Measurements from ENCODE around the gene TSSK3.
A peak's percentile ranks its signal among the peaks of the same experiment; 100 is the strongest.

TSSK3 gene, protein sequence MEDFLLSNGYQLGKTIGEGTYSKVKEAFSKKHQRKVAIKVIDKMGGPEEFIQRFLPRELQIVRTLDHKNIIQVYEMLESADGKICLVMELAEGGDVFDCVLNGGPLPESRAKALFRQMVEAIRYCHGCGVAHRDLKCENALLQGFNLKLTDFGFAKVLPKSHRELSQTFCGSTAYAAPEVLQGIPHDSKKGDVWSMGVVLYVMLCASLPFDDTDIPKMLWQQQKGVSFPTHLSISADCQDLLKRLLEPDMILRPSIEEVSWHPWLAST

GRCh38 chr1:32362474-32363313, at the start of gene TSSK3, which contains the start of gene FAM229A:
TSSK3 (plus strand) TSS chr1:32362539; CDS start chr1:32362702, 163 bp downstream.
FAM229A (minus strand) TSS chr1:32362485; CDS start chr1:32362091, 394 bp downstream.
- no peak for DNase-seq (ENCODE audit: low read depth in 2 of 2)

- DNase-seq (ENCODE audit: low read depth in 2 of 2): no peak
Measured at GRCh38 chr1:32316903-32317277, 45.4 kb upstream of the TSSK3 start.

GRCh38 chr1:32318127-32318869, 44.0 kb upstream of the TSSK3 start:
- no peak for DNase-seq (ENCODE audit: low read depth in 2 of 2)

DNA sequence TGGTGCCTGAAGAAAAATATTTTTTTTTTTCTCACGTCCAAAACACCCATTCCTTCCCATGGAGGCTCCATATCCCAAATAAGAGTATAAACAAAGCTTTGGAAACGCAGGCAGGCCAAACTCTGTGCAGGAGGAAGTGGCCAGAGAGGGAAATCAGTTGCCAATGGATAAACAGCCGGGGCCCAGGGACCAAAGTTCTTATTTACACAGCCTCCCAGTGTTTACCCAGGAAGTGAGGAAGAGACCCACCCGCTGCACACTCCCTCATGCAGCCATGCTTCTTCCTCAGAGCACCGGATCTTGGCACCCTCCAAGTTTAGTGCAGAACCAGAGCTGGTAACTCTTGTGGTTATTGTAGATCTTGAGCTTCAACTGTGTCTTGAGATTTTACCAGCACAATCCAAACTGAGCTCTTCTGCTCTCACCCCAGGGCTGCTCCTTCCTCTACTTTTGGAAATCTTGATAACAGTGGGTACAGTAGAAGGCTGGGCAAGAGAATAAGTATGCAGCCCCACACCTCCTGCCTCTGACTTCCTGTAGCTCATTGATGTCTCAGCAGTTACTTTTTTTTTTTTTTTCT, 40.5 kb upstream of the TSSK3 start:
- DNase-seq (ENCODE audit: low read depth in 2 of 2): no peak

DNA sequence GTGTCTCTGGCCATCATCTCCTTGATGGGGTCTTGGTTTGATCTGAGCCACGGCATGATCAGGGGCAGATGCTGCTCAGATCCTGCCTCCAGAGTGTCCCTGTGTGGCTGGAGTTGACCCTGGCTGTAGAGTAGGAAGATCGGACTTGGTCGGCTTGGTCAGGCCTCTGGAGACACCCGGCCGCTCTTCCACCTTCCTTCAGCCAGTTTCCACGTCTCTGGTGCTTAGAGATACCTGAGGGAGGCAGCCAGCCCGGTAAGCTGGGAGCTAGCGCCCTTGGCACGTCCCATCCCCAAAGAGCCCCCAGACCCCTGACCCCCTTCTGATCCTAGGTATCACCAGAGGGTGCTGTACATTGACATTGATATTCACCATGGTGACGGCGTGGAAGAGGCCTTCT, 35.1 kb upstream of the TSSK3 start:
- no peak for DNase-seq (ENCODE audit: low read depth in 2 of 2)

- no peak for DNase-seq (ENCODE audit: low read depth in 2 of 2)
Measured at GRCh38 chr1:32329931-32330466, 32.3 kb upstream of the TSSK3 start.

- DNase-seq (ENCODE audit: low read depth in 2 of 2): no peak
Measured at GRCh38 chr1:32330558-32331151, 31.7 kb upstream of the TSSK3 start.

- no peak for DNase-seq (ENCODE audit: low read depth in 2 of 2)
Measured at GRCh38 chr1:32331549-32331948, 30.8 kb upstream of the TSSK3 start.

GRCh38 chr1:32332290-32333079, 29.9 kb upstream of the TSSK3 start:
- no peak for DNase-seq (ENCODE audit: low read depth in 2 of 2)

DNA sequence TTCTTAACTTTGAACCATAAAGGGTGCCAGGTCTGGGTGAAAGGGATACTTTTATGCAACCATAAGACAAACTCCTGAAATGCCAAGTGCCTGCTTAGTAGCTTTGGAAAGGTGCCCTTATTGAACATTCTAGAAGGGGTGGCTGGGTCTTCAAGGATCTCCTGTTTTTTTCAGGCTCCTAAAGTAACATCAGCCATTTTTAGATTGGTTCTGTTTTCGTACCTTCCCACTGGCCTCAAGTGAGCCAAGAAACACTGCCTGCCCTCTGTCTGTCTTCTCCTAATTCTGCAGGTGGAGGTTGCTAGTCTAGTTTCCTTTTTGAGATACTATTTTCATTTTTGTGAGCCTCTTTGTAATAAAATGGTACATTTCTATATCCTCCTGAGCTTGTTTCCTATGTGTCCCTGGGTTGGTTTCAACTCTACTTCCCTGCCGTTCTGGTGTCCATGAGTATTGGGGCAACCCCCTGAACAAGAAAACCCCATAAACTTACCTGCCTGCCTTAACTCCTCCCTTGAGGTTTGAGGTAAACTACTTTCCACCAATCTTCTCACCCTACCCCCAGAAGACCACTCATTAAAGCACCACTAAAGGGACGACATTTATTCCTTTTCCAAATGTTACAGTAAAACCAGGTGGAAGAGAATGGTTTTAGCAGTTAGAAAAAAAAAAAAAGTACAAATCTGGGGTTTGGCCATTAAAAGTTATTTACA, 28.9 kb upstream of the TSSK3 start:
- no peak for DNase-seq (ENCODE audit: low read depth in 2 of 2)

DNA sequence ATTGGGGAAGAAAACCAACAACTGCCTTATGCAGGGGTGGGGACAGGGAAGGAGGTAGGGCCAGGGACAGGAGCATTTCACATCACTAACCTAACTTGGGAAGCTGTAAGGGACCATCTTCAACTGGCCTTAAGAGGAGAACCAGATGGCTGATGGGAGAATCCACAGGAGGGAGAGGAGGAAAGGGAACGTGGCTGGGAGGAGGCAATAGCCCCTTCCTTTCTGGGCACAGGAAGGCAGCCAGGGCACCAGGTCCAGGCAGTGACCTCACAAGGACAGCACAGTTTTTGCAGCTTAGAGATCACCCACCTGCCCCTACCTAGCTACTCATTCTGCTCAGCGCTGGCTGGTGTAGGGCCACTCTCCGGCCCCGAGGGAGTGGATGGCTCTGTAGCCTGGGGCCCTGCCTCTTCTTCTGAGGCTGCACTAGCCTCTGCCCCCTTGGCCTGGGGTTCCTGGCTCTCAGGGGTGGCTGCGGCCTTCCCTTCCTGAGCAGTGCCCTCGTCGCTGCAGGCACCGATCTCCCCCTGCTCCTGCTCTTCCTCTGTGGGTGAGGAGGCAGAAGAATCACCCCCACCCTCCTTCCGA, 28.0 kb upstream of the TSSK3 start:
- no peak for DNase-seq (ENCODE audit: low read depth in 2 of 2)

GRCh38 chr1:32334864-32335534, 27.3 kb upstream of the TSSK3 start:
- DNase-seq (ENCODE audit: low read depth in 2 of 2): peak in 1 of 2 experiments; percentile 34

GRCh38 chr1:32335535-32335789, 26.9 kb upstream of the TSSK3 start:
- no peak for DNase-seq (ENCODE audit: low read depth in 2 of 2)

GRCh38 chr1:32335790-32336590, 26.3 kb upstream of the TSSK3 start, which contains the start of gene MARCKSL1:
MARCKSL1 (minus strand) TSS chr1:32336233; CDS start chr1:32336033, 200 bp downstream.
- peak; percentile 67 to 71 for DNase-seq (ENCODE audit: low read depth in 2 of 2)

DNA sequence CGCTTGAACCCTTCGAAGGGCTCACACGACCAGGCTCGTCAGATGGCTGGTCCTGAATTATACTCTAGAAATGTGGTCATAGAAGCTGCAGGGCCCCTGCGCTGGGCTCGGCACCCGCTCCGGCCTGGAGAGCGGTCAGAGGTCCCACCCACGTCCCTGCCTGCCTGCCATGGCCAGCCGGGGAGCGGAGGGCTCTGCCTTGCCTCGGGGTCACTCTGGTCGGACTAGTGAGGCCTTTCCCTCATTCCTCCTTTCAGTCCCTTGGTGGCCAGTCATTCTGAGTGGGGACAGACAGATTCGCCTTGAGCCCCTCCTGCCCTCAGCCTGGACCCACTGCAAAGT, 25.8 kb upstream of the TSSK3 start:
- DNase-seq (ENCODE audit: low read depth in 2 of 2): no peak

DNA sequence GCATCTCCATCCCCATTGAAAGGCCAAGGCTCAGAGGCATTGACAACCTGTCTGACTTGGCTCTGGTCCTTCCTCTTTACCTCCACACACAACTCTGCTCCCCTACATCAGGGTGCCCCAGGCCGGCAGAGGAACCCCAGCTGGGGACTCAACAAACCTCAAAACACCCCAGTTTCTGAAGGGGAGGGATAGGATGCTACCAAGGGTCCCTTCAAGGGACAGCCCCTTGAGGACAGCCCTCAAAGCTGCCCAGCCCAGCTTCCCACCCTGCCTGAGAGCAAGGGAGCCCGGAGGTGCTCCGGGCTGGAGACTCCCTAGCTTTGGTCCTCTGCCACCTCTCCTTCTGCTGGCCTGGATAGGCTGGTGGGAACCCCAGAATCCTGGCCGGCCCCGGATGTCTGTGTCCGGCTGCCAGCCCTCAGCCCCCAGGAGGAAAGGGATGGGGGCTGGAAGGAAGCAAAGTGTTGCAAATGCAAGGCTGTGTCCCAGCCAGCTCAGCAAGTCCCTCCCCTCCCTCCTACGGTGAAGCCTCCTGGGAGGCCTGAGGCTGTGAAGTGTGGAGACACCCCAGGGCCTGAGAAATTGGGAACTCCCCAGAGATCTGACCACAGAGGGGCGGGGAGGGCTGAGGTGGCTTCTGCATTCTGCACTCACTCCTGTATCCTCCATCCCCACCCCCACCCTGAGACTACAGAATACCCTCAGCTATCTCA, 25.2 kb upstream of the TSSK3 start:
- DNase-seq (ENCODE audit: low read depth in 2 of 2): peak; percentile 33 to 59

DNA sequence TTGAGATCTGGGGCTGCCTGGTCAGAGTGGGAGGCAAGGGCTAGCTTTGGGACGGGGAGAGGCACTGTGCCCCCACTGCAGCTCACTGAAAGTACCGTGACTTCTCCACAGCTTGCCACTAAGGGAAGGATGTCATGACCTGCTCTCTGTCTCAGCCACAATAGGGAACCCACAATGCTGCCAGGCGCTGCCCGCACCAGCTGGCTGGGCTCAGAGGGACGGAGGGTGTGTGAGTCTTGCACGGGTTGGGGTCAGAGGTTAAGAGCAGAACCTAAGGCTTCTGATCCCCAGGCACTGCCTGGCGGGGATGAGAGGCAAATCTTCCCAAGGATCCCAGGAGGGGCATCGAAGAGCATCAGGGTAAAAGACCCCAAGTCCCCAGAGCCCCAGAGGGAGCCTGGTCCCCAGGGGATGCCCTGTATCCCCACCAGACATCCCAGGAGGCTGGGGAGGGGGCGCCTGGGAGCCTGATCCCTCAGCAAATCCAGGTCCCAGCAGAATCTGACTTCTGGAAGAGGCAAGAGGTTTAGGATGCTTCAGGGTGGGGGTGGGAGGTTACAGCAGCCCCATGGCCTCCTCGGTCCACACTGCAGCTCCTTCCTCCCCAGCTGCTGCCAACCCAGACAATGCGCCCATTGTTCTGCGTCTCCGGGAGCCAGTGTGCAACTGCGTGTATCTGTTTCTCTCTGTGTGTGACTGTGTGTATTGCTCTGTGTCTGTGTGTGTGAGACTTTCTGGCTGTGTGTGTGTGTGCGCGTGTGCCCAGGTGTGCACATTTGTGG, 24.3 kb upstream of the TSSK3 start:
- DNase-seq (ENCODE audit: low read depth in 2 of 2): no peak
